NB4 (cell line): Measurements from ENCODE around the gene DAPP1.

Experiments used
- CTCF ChIP-seq: IDR thresholded peaks from one replicate; pipeline ENCODE4 v1.5.1; 2012; ENCODE audit warnings: low read depth, low read length
- MAX ChIP-seq: IDR thresholded peaks from 2 replicates; pipeline ENCODE4 v1.6.1; 2011; ENCODE audit warnings: low read depth, low read length
- MYC ChIP-seq: IDR thresholded peaks from 2 replicates; pipeline ENCODE4 v1.6.1; 2011; ENCODE audit warnings: low read depth, low read length
- POLR2A ChIP-seq: IDR thresholded peaks from 2 replicates; pipeline ENCODE4 v1.6.1; 2011; ENCODE audit warnings: mild to moderate bottlenecking; ENCODE audit not compliant: insufficient read length; ENCODE audit errors: extremely low read depth

GRCh38 chr4:99783940-99784339 is 32.7 kb upstream of the DAPP1 start:
- no peak for TF ChIP-seq POLR2A
- TF ChIP-seq CTCF = no peak
- TF ChIP-seq MYC = no peak
- no peak for TF ChIP-seq MAX
